Erythroblast (primary cell): ENCODE data around the gene BBS5.
"Not testable (repeated sequence)": the region's sequence is repeated elsewhere in the genome, so short reads cannot be mapped to it uniquely, and the experiment has no call there.

Experiments
- GATA1 ChIP-seq: IDR thresholded peaks from 2 replicates; pipeline ENCODE4 v1.6.1; 2011; ENCODE audit warnings: low read depth, mild to moderate bottlenecking, control low read depth, low read length, moderate library complexity
- POLR2A ChIP-seq: IDR thresholded peaks from 2 replicates; pipeline ENCODE4 v1.6.1; 2011; ENCODE audit warnings: mild to moderate bottlenecking, low read length

- not testable (repeated sequence) for TF ChIP-seq POLR2A, GATA1
These were observed 45.1 kb upstream of the BBS5 start for GRCh38 chr2:169434236-169434635.
